ENCODE measurements around the gene MRPS34. TPM values are rescaled to one million over a fixed set of nuclear protein-coding genes. Genes with fewer than 3 reads are reported as not detected.

MRPS34 gene
- total RNA-seq, 1 donor from 2014 or later = 74.0 TPM

DNA sequence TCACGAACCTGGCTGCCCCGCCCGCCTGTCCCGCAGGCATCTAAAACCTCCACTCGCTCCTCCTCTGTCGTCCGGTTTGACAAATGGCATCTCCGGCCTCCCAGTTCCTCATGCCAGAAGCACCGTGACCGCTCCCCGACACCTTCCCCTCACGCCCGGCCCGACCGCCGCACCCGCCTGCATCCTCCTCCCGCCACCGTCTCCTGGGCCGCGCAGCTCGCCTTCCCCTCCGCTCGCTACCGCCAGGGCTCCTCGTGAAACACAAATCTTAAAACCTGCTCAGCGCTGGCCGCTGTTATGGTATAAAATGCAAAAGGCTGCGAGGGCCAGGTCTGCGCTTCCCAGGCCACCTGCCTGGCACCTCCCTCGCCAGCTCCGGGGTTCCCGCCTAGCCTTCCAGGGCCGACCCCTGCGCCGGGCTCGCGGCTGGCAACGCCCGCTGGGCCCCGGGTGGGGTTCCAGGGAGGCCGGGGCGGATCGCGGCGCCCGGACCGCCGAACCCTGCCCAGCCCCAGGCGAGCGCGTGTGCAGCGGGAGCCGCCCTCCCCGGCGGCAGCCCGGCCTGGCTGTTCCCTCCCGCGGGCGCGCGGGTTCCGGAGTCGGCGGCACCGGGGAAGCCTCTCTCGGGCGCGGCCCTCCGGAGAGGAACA is 8.9 kb upstream of the MRPS34 start:
- Mint-ChIP-seq H3K27ac (ENCODE audit: unreplicated experiment) (peak overlapping the region; percentile 95), H3K4me3 (ENCODE audit: unreplicated experiment) (peak overlapping the region; percentile 94), H3K36me3 (ENCODE audit: low read depth, unreplicated experiment) (peaks cover 2% of the 10 kb centered on the region), H3K4me1 (ENCODE audit: low read depth, unreplicated experiment) (peaks cover 9% of the 10 kb centered on the region), H3K9me3 (ENCODE audit: unreplicated experiment) (no peaks in the 10 kb centered on the region), H3K27me3 (ENCODE audit: low read depth, unreplicated experiment) (no peaks in the 10 kb centered on the region)
- Histone ChIP-seq H3K79me2 (ENCODE audit: insufficient read depth, low read length) (peaks cover 59% of the 10 kb centered on the region), H3K27ac (ENCODE audit: low read depth, low read length) (peak overlapping the region; percentile 45), H3K4me3 (ENCODE audit: insufficient read depth, low read depth, low read length) (peak overlapping the region; percentile 75), H2AFZ (ENCODE audit: low read depth, low read length) (peak overlapping the region; percentile 32), H3K9me3 (ENCODE audit: insufficient read depth, low read depth, low read length) (no peaks in the 10 kb centered on the region), H3K4me1 (ENCODE audit: insufficient read depth, low read length) (peaks cover 12% of the 10 kb centered on the region), H3K4me2 (ENCODE audit: low read length) (peak overlapping the region; percentile 95), H4K20me1 (ENCODE audit: insufficient read depth, low read length) (peaks cover 55% of the 10 kb centered on the region), H3K27me3 (ENCODE audit: insufficient read depth, low read length) (no peaks in the 10 kb centered on the region), H3K36me3 (ENCODE audit: insufficient read depth, low read length) (peaks cover 2% of the 10 kb centered on the region), H3K9ac (ENCODE audit: low read length) (peak overlapping the region; percentile 81)
- DNase-seq (ENCODE audit: low read depth) (no peak), FAIRE-seq (no peak)
- TF ChIP-seq, protein P1, sequence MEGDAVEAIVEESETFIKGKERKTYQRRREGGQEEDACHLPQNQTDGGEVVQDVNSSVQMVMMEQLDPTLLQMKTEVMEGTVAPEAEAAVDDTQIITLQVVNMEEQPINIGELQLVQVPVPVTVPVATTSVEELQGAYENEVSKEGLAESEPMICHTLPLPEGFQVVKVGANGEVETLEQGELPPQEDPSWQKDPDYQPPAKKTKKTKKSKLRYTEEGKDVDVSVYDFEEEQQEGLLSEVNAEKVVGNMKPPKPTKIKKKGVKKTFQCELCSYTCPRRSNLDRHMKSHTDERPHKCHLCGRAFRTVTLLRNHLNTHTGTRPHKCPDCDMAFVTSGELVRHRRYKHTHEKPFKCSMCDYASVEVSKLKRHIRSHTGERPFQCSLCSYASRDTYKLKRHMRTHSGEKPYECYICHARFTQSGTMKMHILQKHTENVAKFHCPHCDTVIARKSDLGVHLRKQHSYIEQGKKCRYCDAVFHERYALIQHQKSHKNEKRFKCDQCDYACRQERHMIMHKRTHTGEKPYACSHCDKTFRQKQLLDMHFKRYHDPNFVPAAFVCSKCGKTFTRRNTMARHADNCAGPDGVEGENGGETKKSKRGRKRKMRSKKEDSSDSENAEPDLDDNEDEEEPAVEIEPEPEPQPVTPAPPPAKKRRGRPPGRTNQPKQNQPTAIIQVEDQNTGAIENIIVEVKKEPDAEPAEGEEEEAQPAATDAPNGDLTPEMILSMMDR (IDR thresholded peaks at IDR 0.05; ENCODE audit: insufficient read depth, low read depth, low read length) = no peak
- no peak for TF ChIP-seq EZH2 (IDR thresholded peaks at IDR 0.05; ENCODE audit: insufficient read depth, low read length)

DNA sequence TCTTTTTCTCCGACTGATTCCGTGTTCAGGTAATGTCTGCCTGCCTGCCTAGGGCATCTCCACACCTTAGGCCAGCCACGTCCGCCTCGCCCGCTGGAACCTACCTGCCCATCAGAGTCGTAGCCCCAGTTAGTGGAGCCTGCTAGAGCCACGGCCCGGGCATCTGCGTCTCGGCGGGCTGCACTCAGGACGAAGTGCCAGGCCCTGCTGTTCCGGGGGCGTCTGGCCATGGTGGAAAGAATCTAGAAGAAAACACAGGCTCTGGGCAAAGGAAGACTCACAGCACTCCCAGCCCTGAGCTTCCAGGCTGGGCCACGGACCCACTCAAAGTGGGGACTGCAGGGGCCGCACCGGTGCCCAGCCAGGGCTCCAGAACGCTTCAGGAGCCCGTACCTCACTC is 8.3 kb upstream of the MRPS34 start:
- Histone ChIP-seq H3K9ac (ENCODE audit: low read length) (peak overlapping the region; percentile 81), H3K4me3 (ENCODE audit: insufficient read depth, low read depth, low read length) (peak overlapping the region; percentile 75), H3K4me1 (ENCODE audit: insufficient read depth, low read length) (peaks cover 12% of the 10 kb centered on the region), H3K27me3 (ENCODE audit: insufficient read depth, low read length) (no peaks in the 10 kb centered on the region), H3K9me3 (ENCODE audit: insufficient read depth, low read depth, low read length) (no peaks in the 10 kb centered on the region), H3K36me3 (ENCODE audit: insufficient read depth, low read length) (peaks cover 2% of the 10 kb centered on the region), H4K20me1 (ENCODE audit: insufficient read depth, low read length) (peaks cover 48% of the 10 kb centered on the region), H3K27ac (ENCODE audit: low read depth, low read length) (no peak overlapping the region), H3K79me2 (ENCODE audit: insufficient read depth, low read length) (peaks cover 52% of the 10 kb centered on the region), H2AFZ (ENCODE audit: low read depth, low read length) (no peak overlapping the region), H3K4me2 (ENCODE audit: low read length) (peak overlapping the region; percentile 95)
- Mint-ChIP-seq H3K4me1 (ENCODE audit: low read depth, unreplicated experiment) (peaks cover 9% of the 10 kb centered on the region), H3K27me3 (ENCODE audit: low read depth, unreplicated experiment) (no peaks in the 10 kb centered on the region), H3K27ac (ENCODE audit: unreplicated experiment) (peak overlapping the region; percentile 95), H3K4me3 (ENCODE audit: unreplicated experiment) (peak overlapping the region; percentile 94), H3K9me3 (ENCODE audit: unreplicated experiment) (no peaks in the 10 kb centered on the region), H3K36me3 (ENCODE audit: low read depth, unreplicated experiment) (peaks cover 2% of the 10 kb centered on the region)
- FAIRE-seq (no peak), DNase-seq (ENCODE audit: low read depth) (no peak)
- TF ChIP-seq, protein P1 (IDR thresholded peaks at IDR 0.05; ENCODE audit: insufficient read depth, low read depth, low read length) = no peak
- TF ChIP-seq EZH2 (IDR thresholded peaks at IDR 0.05; ENCODE audit: insufficient read depth, low read length) = no peak

DNA sequence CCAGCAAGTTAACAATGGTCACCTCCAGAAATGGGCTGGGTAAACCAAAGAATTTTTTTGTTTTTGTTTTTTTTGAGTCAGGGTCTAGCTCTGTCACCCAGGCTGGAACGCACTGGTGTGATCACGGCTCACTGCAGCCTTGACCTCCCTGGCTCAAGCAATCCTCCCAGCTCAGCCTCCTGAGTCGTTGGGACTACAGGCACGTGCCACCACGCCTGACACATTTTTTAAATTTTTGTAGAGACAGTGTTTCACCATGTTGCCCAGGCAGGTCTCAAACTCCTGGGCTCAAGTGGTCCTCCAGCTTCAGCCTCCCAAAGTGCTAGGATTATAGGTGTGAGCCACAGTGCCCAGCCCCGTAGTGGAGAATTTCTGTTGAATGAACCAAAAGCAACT is 7.7 kb upstream of the MRPS34 start:
- peaks cover 12% of the 10 kb centered on the region for H3K4me1 ChIP-seq (ENCODE audit: insufficient read depth, low read length)
- H3K27ac ChIP-seq (ENCODE audit: low read depth, low read length) = no peak overlapping the region
- Mint-ChIP-seq H3K9me3 (ENCODE audit: unreplicated experiment) (no peaks in the 10 kb centered on the region), H3K4me1 (ENCODE audit: low read depth, unreplicated experiment) (peaks cover 9% of the 10 kb centered on the region), H3K4me3 (ENCODE audit: unreplicated experiment) (peak overlapping the region; percentile 94), H3K36me3 (ENCODE audit: low read depth, unreplicated experiment) (peaks cover 2% of the 10 kb centered on the region), H3K27ac (ENCODE audit: unreplicated experiment) (peak overlapping the region; percentile 95), H3K27me3 (ENCODE audit: low read depth, unreplicated experiment) (no peaks in the 10 kb centered on the region)
- no peak overlapping the region for H3K4me3 ChIP-seq (ENCODE audit: insufficient read depth, low read depth, low read length)
- peak overlapping the region; percentile 95 for H3K4me2 ChIP-seq (ENCODE audit: low read length)
- FAIRE-seq (no peak), DNase-seq (ENCODE audit: low read depth) (no peak)
- peak overlapping the region; percentile 81 for H3K9ac ChIP-seq (ENCODE audit: low read length)
- H3K27me3 ChIP-seq (ENCODE audit: insufficient read depth, low read length) = no peaks in the 10 kb centered on the region
- H3K9me3 ChIP-seq (ENCODE audit: insufficient read depth, low read depth, low read length) = no peaks in the 10 kb centered on the region
- peaks cover 43% of the 10 kb centered on the region for H4K20me1 ChIP-seq (ENCODE audit: insufficient read depth, low read length)
- H3K79me2 ChIP-seq (ENCODE audit: insufficient read depth, low read length) = peaks cover 47% of the 10 kb centered on the region
- H3K36me3 ChIP-seq (ENCODE audit: insufficient read depth, low read length) = peaks cover 2% of the 10 kb centered on the region
- TF ChIP-seq EZH2 (IDR thresholded peaks at IDR 0.05; ENCODE audit: insufficient read depth, low read length) = no peak
- no peak overlapping the region for H2AFZ ChIP-seq (ENCODE audit: low read depth, low read length)

All from astrocyte (in vitro differentiated cells and primary cell).